Activated B cell treated with CpG ODN at 0.5 μM for 24 hours (primary cell): Measurements from ENCODE around the gene ARHGAP30. TPM values are rescaled to one million over a fixed set of nuclear protein-coding genes. Genes with fewer than 3 reads are reported as not detected.

Experiments used
- ATAC-seq: fragments of 200-7000 bp; cut with Tn5 transposase; one replicate; pipeline ENCODE4 v1.10.0; 2021; ENCODE audit warnings: low read depth, mild to moderate bottlenecking, moderate library complexity
- CTCF ChIA-PET: fragments of 350-600 bp; sonication (Branson Sonifier 250); formaldehyde crosslinking; loops from one replicate; lab custom pipeline; 2021; ENCODE audit warnings: antibody characterized with exemption; lab: Charles Lee
- POLR2A ChIA-PET: fragments of 350-600 bp; sonication (Branson Sonifier 250); formaldehyde crosslinking; loops from one replicate; lab custom pipeline; 2021; ENCODE audit warnings: antibody characterized with exemption; lab: Charles Lee
- DNase-seq: peaks from one replicate; pipeline ENCODE4 v3.0.0; 2022
- H3K27ac Mint-ChIP-seq: one replicate; pipeline ENCODE4 v1.8.0; 2020; ENCODE audit warnings: mixed read lengths
- H3K27me3 Mint-ChIP-seq: one replicate; pipeline ENCODE4 v1.8.0; 2021; ENCODE audit warnings: mixed read lengths
- H3K36me3 Mint-ChIP-seq: one replicate; pipeline ENCODE4 v1.8.0; 2021; ENCODE audit warnings: low read depth, mixed read lengths
- H3K4me1 Mint-ChIP-seq: one replicate; pipeline ENCODE4 v1.8.0; 2021; ENCODE audit warnings: mixed read lengths
- H3K4me3 Mint-ChIP-seq: one replicate; pipeline ENCODE4 v1.8.0; 2020; ENCODE audit warnings: mild to moderate bottlenecking, mixed read lengths
- H3K9me3 Mint-ChIP-seq: one replicate; pipeline ENCODE4 v1.8.0; 2020; ENCODE audit warnings: mixed read lengths
- CTCF ChIP-seq: fragments of 200-600 bp; IDR thresholded peaks from one replicate; pipeline ENCODE4 v1.8.0; 2022; ENCODE audit warnings: antibody characterized with exemption, mild to moderate bottlenecking
- intact Hi-C: fragments of 100-400 bp; cut with micrococcal nuclease; formaldehyde crosslinking; loops from one replicate; pipeline ENCODE4 v1.15.1; 2024
- total RNA-seq: library from RNA; stranded (reverse); gene quantifications from 2 replicates; pipeline ENCODE4 v1.2.3, GENCODE V29; 2022

ARHGAP30 gene
- total RNA-seq, 1 donor from 2014 or later: 158 TPM

- H3K27me3 Mint-ChIP-seq: no peaks in the 10 kb centered on the region
- ChIA-PET POLR2A (interaction anchor here (0.6 to 5.9 kb wide), 36 partner anchors 7 to 698 kb away, joined by 3 to 285 read pairs (median 7); partner anchors contain the start of genes ARHGAP30, CD48, DEDD and F11R), CTCF (interaction anchor here (1.3 to 4.5 kb wide), 3 partner anchors 25 to 53 kb away, joined by 10 to 37 read pairs (median 27); partner anchors contain the start of genes ARHGAP30 and KLHDC9)
- peak; percentile 64 for ATAC-seq
- DNase-seq: peak; percentile 69
- peak overlapping the region; percentile 100 for H3K27ac Mint-ChIP-seq
- H3K9me3 Mint-ChIP-seq: no peaks in the 10 kb centered on the region
- TF ChIP-seq CTCF: no peak
- peaks cover 86% of the 10 kb centered on the region for H3K36me3 Mint-ChIP-seq
- peaks cover 69% of the 10 kb centered on the region for H3K4me1 Mint-ChIP-seq
- intact Hi-C loops: loop anchor here (1.0 to 10.0 kb wide), 7 partner anchors 24 to 350 kb away; partner anchors contain the start of genes DEDD, F11R, KLHDC9 and NIT1
- H3K4me3 Mint-ChIP-seq: peak overlapping the region; percentile 95
These were observed 24.6 kb downstream of the ARHGAP30 start for GRCh38 chr1:161044908-161045735.

GRCh38 chr1:161044535-161044907, 25.2 kb downstream of the ARHGAP30 start:
- ATAC-seq (peak; percentile 4), DNase-seq (no peak)
- ChIA-PET CTCF (interaction anchor here (0.7 to 4.5 kb wide), 4 partner anchors 25 to 711 kb away, joined by 4 to 37 read pairs (median 18); partner anchors contain the start of genes ARHGAP30 and KLHDC9), POLR2A (interaction anchor here (0.7 to 5.9 kb wide), 19 partner anchors 16 to 698 kb away, joined by 3 to 285 read pairs (median 11); partner anchors contain the start of genes ARHGAP30, CD48, DEDD and F11R)
- H3K4me3 Mint-ChIP-seq: peak overlapping the region; percentile 95
- TF ChIP-seq CTCF: no peak
- intact Hi-C loops: loop anchor here (2.0 to 10.0 kb wide), 2 partner anchors 74 to 350 kb away; partner anchors contain the start of genes NIT1 and PFDN2
- peak overlapping the region; percentile 100 for H3K27ac Mint-ChIP-seq
- peaks cover 87% of the 10 kb centered on the region for H3K36me3 Mint-ChIP-seq
- H3K9me3 Mint-ChIP-seq: no peaks in the 10 kb centered on the region
- no peaks in the 10 kb centered on the region for H3K27me3 Mint-ChIP-seq
- peaks cover 74% of the 10 kb centered on the region for H3K4me1 Mint-ChIP-seq

GRCh38 chr1:161039546-161039945, 30.1 kb downstream of the ARHGAP30 start:
- H3K4me1 Mint-ChIP-seq: peaks cover 58% of the 10 kb centered on the region
- no peak for ATAC-seq
- intact Hi-C loops: loop anchor here (1.0 kb wide), 1 partner anchor 18 kb away; the partner anchor contains the start of gene F11R
- no peaks in the 10 kb centered on the region for H3K9me3 Mint-ChIP-seq
- no peak for DNase-seq
- TF ChIP-seq CTCF: no peak
- H3K27me3 Mint-ChIP-seq: no peaks in the 10 kb centered on the region
- POLR2A ChIA-PET: interaction anchor here (0.7 to 5.3 kb wide), 11 partner anchors 7 to 93 kb away, joined by 3 to 41 read pairs (median 13); partner anchors contain the start of genes ARHGAP30, DEDD, F11R and KLHDC9
- peak overlapping the region; percentile 58 for H3K4me3 Mint-ChIP-seq
- peak overlapping the region; percentile 78 for H3K27ac Mint-ChIP-seq
- CTCF ChIA-PET: interaction anchor here (0.8 to 4.6 kb wide), 8 partner anchors 14 to 88 kb away, joined by 3 to 31 read pairs (median 6); partner anchors contain the start of genes ARHGAP30, F11R and KLHDC9
- H3K36me3 Mint-ChIP-seq: peaks cover 53% of the 10 kb centered on the region

- ChIA-PET CTCF (interaction anchor here (1.4 to 4.6 kb wide), 6 partner anchors 18 to 88 kb away, joined by 3 to 31 read pairs (median 6); partner anchors contain the start of genes ARHGAP30, F11R and KLHDC9), POLR2A (interaction anchor here (0.6 to 5.3 kb wide), 18 partner anchors 7 to 493 kb away, joined by 3 to 41 read pairs (median 6); partner anchors contain the start of genes ARHGAP30, DEDD, F11R and KLHDC9)
- peaks cover 54% of the 10 kb centered on the region for H3K4me1 Mint-ChIP-seq
- ATAC-seq (no peak), DNase-seq (no peak)
- H3K27me3 Mint-ChIP-seq: no peaks in the 10 kb centered on the region
- intact Hi-C loops: loop anchor here (1.0 kb wide), 1 partner anchor 18 kb away; the partner anchor contains the start of gene F11R
- no peaks in the 10 kb centered on the region for H3K9me3 Mint-ChIP-seq
- peaks cover 49% of the 10 kb centered on the region for H3K36me3 Mint-ChIP-seq
- H3K27ac Mint-ChIP-seq: peak overlapping the region; percentile 95
- TF ChIP-seq CTCF: no peak
- peak overlapping the region; percentile 91 for H3K4me3 Mint-ChIP-seq
These were observed 30.5 kb downstream of the ARHGAP30 start for GRCh38 chr1:161039154-161039545.
